PC-3 (cell line): ENCODE results near the gene SUSD4.

ENCODE experiments used
- EZH2phosphoT487 ChIP-seq: fragments of 300-600 bp; sonication (generic); IDR thresholded peaks from 2 replicates; pipeline ENCODE4 v1.6.1; 2018; ENCODE audit warnings: mild to moderate bottlenecking, antibody characterized with exemption, low read length, borderline replicate concordance
- TF ChIP-seq, protein P1 (sequence below): fragments of 300-600 bp; sonication (generic); conservative IDR thresholded peaks from 2 replicates; pipeline ENCODE4 v1.5.1; 2017; ENCODE audit warnings: antibody characterized with exemption, low read depth, mild to moderate bottlenecking, low read length

GRCh38 chr1:223319905-223320580 is 43.9 kb downstream of the SUSD4 start:
- TF ChIP-seq, protein P1, sequence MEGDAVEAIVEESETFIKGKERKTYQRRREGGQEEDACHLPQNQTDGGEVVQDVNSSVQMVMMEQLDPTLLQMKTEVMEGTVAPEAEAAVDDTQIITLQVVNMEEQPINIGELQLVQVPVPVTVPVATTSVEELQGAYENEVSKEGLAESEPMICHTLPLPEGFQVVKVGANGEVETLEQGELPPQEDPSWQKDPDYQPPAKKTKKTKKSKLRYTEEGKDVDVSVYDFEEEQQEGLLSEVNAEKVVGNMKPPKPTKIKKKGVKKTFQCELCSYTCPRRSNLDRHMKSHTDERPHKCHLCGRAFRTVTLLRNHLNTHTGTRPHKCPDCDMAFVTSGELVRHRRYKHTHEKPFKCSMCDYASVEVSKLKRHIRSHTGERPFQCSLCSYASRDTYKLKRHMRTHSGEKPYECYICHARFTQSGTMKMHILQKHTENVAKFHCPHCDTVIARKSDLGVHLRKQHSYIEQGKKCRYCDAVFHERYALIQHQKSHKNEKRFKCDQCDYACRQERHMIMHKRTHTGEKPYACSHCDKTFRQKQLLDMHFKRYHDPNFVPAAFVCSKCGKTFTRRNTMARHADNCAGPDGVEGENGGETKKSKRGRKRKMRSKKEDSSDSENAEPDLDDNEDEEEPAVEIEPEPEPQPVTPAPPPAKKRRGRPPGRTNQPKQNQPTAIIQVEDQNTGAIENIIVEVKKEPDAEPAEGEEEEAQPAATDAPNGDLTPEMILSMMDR = no peak
- TF ChIP-seq EZH2phosphoT487 = no peak
